ENCODE measurements around the gene RAB31.
A peak's percentile ranks its signal among the peaks of the same experiment; 100 is the strongest.

The RAB31 gene

GRCh38 chr18:9737472-9738121 lies 29.5 kb downstream of the RAB31 start:
- no peak for DNase-seq (ENCODE audit: low read depth in 2 of 2)

GRCh38 chr18:9738266-9738969 lies 30.3 kb downstream of the RAB31 start:
- DNase-seq (ENCODE audit: low read depth in 2 of 2) = no peak

- DNase-seq (ENCODE audit: low read depth in 2 of 2) = no peak
Observed at GRCh38 chr18:9739516-9739915, 31.4 kb downstream of the RAB31 start.

GRCh38 chr18:9740071-9740470 lies 32.0 kb downstream of the RAB31 start:
- no peak for DNase-seq (ENCODE audit: low read depth in 2 of 2)

- DNase-seq (ENCODE audit: low read depth in 2 of 2) = no peak
Observed at GRCh38 chr18:9741406-9741792, 33.3 kb downstream of the RAB31 start.

GRCh38 chr18:9741793-9742523 lies 33.9 kb downstream of the RAB31 start:
- DNase-seq (ENCODE audit: low read depth in 2 of 2) = no peak

GRCh38 chr18:9742524-9743131 lies 34.5 kb downstream of the RAB31 start:
- no peak for DNase-seq (ENCODE audit: low read depth in 2 of 2)

GRCh38 chr18:9743200-9744016 lies 35.3 kb downstream of the RAB31 start:
- DNase-seq (ENCODE audit: low read depth in 2 of 2) = peak in 1 of 2 donors; percentile 11

- no peak for DNase-seq (ENCODE audit: low read depth in 2 of 2)
Observed at GRCh38 chr18:9746958-9747357, 38.9 kb downstream of the RAB31 start.

- no peak for DNase-seq (ENCODE audit: low read depth in 2 of 2)
Observed at GRCh38 chr18:9749611-9750010, 41.5 kb downstream of the RAB31 start.

- DNase-seq (ENCODE audit: low read depth in 2 of 2) = no peak
Observed at GRCh38 chr18:9750112-9750511, 42.0 kb downstream of the RAB31 start.

- DNase-seq (ENCODE audit: low read depth in 2 of 2) = no peak
Observed at GRCh38 chr18:9750606-9751304, 42.7 kb downstream of the RAB31 start.

GRCh38 chr18:9751371-9752031 lies 43.4 kb downstream of the RAB31 start:
- no peak for DNase-seq (ENCODE audit: low read depth in 2 of 2)

- DNase-seq (ENCODE audit: low read depth in 2 of 2) = no peak
Observed at GRCh38 chr18:9753846-9754245, 45.7 kb downstream of the RAB31 start.

GRCh38 chr18:9755110-9755509 lies 47.0 kb downstream of the RAB31 start:
- DNase-seq (ENCODE audit: low read depth in 2 of 2) = no peak

GRCh38 chr18:9755615-9756014 lies 47.5 kb downstream of the RAB31 start:
- DNase-seq (ENCODE audit: low read depth in 2 of 2) = no peak

- DNase-seq (ENCODE audit: low read depth in 2 of 2) = no peak
Observed at GRCh38 chr18:9756271-9756932, 48.3 kb downstream of the RAB31 start.

- no peak for DNase-seq (ENCODE audit: low read depth in 2 of 2)
Observed at GRCh38 chr18:9756933-9757470, 48.9 kb downstream of the RAB31 start.

GRCh38 chr18:9757827-9758621 lies 49.9 kb downstream of the RAB31 start:
- DNase-seq (ENCODE audit: low read depth in 2 of 2) = no peak
